PC-3 (cell line): Measurements from ENCODE around the gene NLGN1. TPM values are rescaled to one million over a fixed set of nuclear protein-coding genes. Genes with fewer than 3 reads are reported as not detected.

Experiments
- ATAC-seq: fragments of 200-7000 bp; cut with Tn5 transposase; 2 replicates; pipeline ENCODE4 v1.9.1; 2020; ENCODE audit warnings: mild to moderate bottlenecking, moderate library complexity
- BruUV-seq: library from RNA; stranded (reverse); fragments of 400-500 nt; replicated peaks from 2 replicates; lab custom pipeline; 2021; lab: Mats Ljungman, UMichigan
- CTCF ChIA-PET: fragments of 300-600 bp; sonication (Branson Sonifier 250); formaldehyde crosslinking; loops from one replicate; lab custom pipeline; 2022; ENCODE audit warnings: antibody characterized with exemption; lab: Charles Lee
- POLR2A ChIA-PET: fragments of 300-600 bp; sonication (Branson Sonifier 250); formaldehyde crosslinking; loops from one replicate; lab custom pipeline; 2022; ENCODE audit warnings: antibody characterized with exemption; ENCODE audit not compliant: unreplicated experiment; lab: Charles Lee
- DNase-seq: peaks from one replicate; pipeline ENCODE4 v3.0.0-alpha.2; 2015
- H2AFZ ChIP-seq: fragments of 300-600 bp; sonication (generic); 2 replicates; pipeline ENCODE4 v1.6.0; 2016; ENCODE audit warnings: antibody characterized with exemption, low read length
- H3F3A ChIP-seq: fragments of 300-600 bp; sonication (generic); one replicate; pipeline ENCODE4 v1.6.0; 2017; ENCODE audit warnings: antibody characterized with exemption, low read length, control low read depth, mild to moderate bottlenecking; ENCODE audit not compliant: unreplicated experiment
- H3K27ac ChIP-seq: fragments of 300-600 bp; sonication (generic); 2 replicates; pipeline ENCODE4 v1.5.1; 2016; ENCODE audit warnings: mild to moderate bottlenecking, low read length
- H3K27me3 ChIP-seq: fragments of 300-600 bp; sonication (generic); 2 replicates; pipeline ENCODE4 v1.6.1; 2016; ENCODE audit warnings: low read length, mixed read lengths
- H3K36me3 ChIP-seq: fragments of 300-600 bp; sonication (generic); 2 replicates; pipeline ENCODE4 v1.6.1; 2016; ENCODE audit warnings: low read depth, mixed run types, low read length, mixed read lengths
- H3K4me1 ChIP-seq: fragments of 300-600 bp; sonication (generic); 2 replicates; pipeline ENCODE4 v1.5.1; 2016; ENCODE audit warnings: low read length; ENCODE audit not compliant: insufficient read depth
- H3K4me2 ChIP-seq: fragments of 300-600 bp; sonication (generic); 2 replicates; pipeline ENCODE4 v1.6.0; 2016; ENCODE audit warnings: low read length
- H3K4me3 ChIP-seq: fragments of 300-600 bp; sonication (generic); 2 replicates; pipeline ENCODE4 v1.5.1; 2016; ENCODE audit warnings: mild to moderate bottlenecking, low read length, mixed read lengths
- H3K79me2 ChIP-seq: fragments of 300-600 bp; sonication (generic); 2 replicates; pipeline ENCODE4 v1.6.1; 2017; ENCODE audit warnings: low read length, mixed read lengths
- H3K9ac ChIP-seq: fragments of 300-600 bp; sonication (generic); 2 replicates; pipeline ENCODE4 v1.6.0; 2016; ENCODE audit warnings: mild to moderate bottlenecking, low read length
- H3K9me2 ChIP-seq: fragments of 300-600 bp; sonication (generic); replicated peaks from 2 replicates; pipeline ENCODE4 v1.6.1; 2016; ENCODE audit warnings: mixed run types, low read length, mixed read lengths
- H3K9me3 ChIP-seq: fragments of 300-600 bp; sonication (generic); 2 replicates; pipeline ENCODE4 v1.6.1; 2016; ENCODE audit warnings: low read length, mixed read lengths
- H4K20me1 ChIP-seq: fragments of 300-600 bp; sonication (generic); 2 replicates; pipeline ENCODE4 v1.6.1; 2016; ENCODE audit warnings: low read length, mixed read lengths
- EZH2 ChIP-seq: fragments of 300-600 bp; sonication (generic); IDR thresholded peaks from one replicate; pipeline ENCODE4 v1.6.1; 2017; ENCODE audit warnings: antibody characterized with exemption, mild to moderate bottlenecking, low read length; ENCODE audit not compliant: unreplicated experiment
- EZH2phosphoT487 ChIP-seq: fragments of 300-600 bp; sonication (generic); IDR thresholded peaks from 2 replicates; pipeline ENCODE4 v1.6.1; 2018; ENCODE audit warnings: mild to moderate bottlenecking, antibody characterized with exemption, low read length, borderline replicate concordance
- intact Hi-C: fragments of 100-400 bp; cut with micrococcal nuclease; formaldehyde crosslinking; loops from 2 replicates; pipeline ENCODE4 v1.9.0; 2023
- total RNA-seq: library from RNA; depleted of rRNA; stranded (reverse); fragments of >200 nt; gene quantifications from 2 replicates; pipeline ENCODE4 v1.2.3, GENCODE V29; 2014
- TF ChIP-seq, protein P1 (sequence below): fragments of 300-600 bp; sonication (generic); conservative IDR thresholded peaks from 2 replicates; pipeline ENCODE4 v1.5.1; 2017; ENCODE audit warnings: antibody characterized with exemption, low read depth, mild to moderate bottlenecking, low read length

Gene NLGN1
- total RNA-seq, 1 experiment from 2014 or later: 0.77 TPM

- Histone ChIP-seq H3K9ac (no peak overlapping the region), H3K27me3 (no peaks in the 10 kb centered on the region), H4K20me1 (no peaks in the 10 kb centered on the region), H2AFZ (peak overlapping the region; percentile 38), H3K9me3 (no peaks in the 10 kb centered on the region), H3K4me3 (no peak overlapping the region), H3K79me2 (no peaks in the 10 kb centered on the region), H3F3A (no peaks in the 10 kb centered on the region), H3K4me1 (peaks cover 9% of the 10 kb centered on the region; the same call in 1 of the 2 replicates), H3K4me2 (peak overlapping the region; percentile 19; the same call in 1 of the 2 replicates), H3K27ac (peak overlapping the region; percentile 61), H3K36me3 (no peaks in the 10 kb centered on the region), H3K9me2 (no peaks in the 10 kb centered on the region)
- TF ChIP-seq EZH2phosphoT487 (no peak), EZH2 (no peak)
- TF ChIP-seq, protein P1, sequence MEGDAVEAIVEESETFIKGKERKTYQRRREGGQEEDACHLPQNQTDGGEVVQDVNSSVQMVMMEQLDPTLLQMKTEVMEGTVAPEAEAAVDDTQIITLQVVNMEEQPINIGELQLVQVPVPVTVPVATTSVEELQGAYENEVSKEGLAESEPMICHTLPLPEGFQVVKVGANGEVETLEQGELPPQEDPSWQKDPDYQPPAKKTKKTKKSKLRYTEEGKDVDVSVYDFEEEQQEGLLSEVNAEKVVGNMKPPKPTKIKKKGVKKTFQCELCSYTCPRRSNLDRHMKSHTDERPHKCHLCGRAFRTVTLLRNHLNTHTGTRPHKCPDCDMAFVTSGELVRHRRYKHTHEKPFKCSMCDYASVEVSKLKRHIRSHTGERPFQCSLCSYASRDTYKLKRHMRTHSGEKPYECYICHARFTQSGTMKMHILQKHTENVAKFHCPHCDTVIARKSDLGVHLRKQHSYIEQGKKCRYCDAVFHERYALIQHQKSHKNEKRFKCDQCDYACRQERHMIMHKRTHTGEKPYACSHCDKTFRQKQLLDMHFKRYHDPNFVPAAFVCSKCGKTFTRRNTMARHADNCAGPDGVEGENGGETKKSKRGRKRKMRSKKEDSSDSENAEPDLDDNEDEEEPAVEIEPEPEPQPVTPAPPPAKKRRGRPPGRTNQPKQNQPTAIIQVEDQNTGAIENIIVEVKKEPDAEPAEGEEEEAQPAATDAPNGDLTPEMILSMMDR: no peak
- CTCF ChIA-PET: no interaction called here
- intact Hi-C loops: no loop called here
- peak; percentile 100 for ATAC-seq
- POLR2A ChIA-PET: no interaction called here
- peak; percentile 74 for DNase-seq
- BruUV-seq: no TSS peak
Observed at GRCh38 chr3:174016186-174016585, 618.6 kb downstream of the NLGN1 start.

DNA sequence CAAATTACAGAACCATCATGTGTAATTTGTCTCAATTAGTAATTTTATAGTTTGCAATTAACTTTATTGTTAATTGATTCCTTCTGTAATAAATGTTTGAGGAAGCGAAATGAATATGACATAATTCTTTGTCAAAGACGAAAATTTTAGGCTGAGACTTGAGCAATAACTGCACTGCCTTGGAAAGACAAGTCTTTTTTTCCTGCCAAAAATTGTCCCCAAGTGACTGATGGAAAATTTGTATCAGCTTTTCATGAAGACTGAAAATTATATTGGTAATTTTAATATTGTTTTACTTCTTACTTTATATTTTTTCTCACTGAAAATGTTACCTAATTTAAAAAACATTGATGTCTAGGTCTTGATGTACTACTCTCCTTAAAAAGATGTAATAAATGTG lies 622.6 kb downstream of the NLGN1 start:
- ChIA-PET CTCF (no interaction called here), POLR2A (no interaction called here)
- Histone ChIP-seq H3K36me3 (no peaks in the 10 kb centered on the region), H3F3A (no peaks in the 10 kb centered on the region), H3K79me2 (no peaks in the 10 kb centered on the region), H3K27me3 (no peaks in the 10 kb centered on the region), H2AFZ (no peak overlapping the region), H3K9ac (no peak overlapping the region), H3K4me3 (no peak overlapping the region), H3K4me1 (peaks cover 9% of the 10 kb centered on the region; the same call in 1 of the 2 replicates), H3K4me2 (no peak overlapping the region), H3K27ac (no peak overlapping the region), H3K9me2 (no peaks in the 10 kb centered on the region), H4K20me1 (no peaks in the 10 kb centered on the region), H3K9me3 (no peaks in the 10 kb centered on the region)
- ATAC-seq (no peak), DNase-seq (no peak)
- BruUV-seq: no TSS peak
- intact Hi-C loops: no loop called here
- TF ChIP-seq, protein P1: no peak
- TF ChIP-seq EZH2phosphoT487 (no peak), EZH2 (no peak)

DNA sequence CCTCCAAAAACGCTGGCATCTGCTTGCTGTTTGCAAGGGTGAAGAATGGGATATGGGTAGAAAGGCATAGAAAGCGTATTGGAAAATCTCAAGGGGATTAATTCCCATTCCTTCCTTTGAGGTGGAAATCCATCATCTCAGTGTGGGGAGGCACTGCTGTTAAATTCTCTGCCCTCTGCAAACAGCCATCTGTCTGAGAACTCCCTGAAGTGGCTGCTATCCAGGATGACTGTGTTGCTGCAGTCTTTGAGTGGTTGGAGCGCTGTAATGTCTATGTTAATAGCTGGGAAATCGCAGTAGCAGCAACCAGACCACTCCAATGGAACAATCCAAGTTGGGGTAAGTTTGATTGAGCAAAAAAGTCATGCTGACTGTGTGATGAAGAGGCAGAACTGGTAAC lies 625.9 kb downstream of the NLGN1 start:
- Histone ChIP-seq H3K36me3 (no peaks in the 10 kb centered on the region), H3K79me2 (no peaks in the 10 kb centered on the region), H4K20me1 (no peaks in the 10 kb centered on the region), H3K27me3 (no peaks in the 10 kb centered on the region), H2AFZ (no peak overlapping the region), H3K4me3 (no peak overlapping the region), H3K4me2 (no peak overlapping the region), H3K9ac (no peak overlapping the region), H3K9me3 (no peaks in the 10 kb centered on the region), H3F3A (no peaks in the 10 kb centered on the region), H3K27ac (no peak overlapping the region), H3K4me1 (no peaks in the 10 kb centered on the region), H3K9me2 (no peaks in the 10 kb centered on the region)
- no TSS peak for BruUV-seq
- CTCF ChIA-PET: no interaction called here
- POLR2A ChIA-PET: no interaction called here
- TF ChIP-seq EZH2 (no peak), EZH2phosphoT487 (no peak)
- TF ChIP-seq, protein P1: no peak
- ATAC-seq: no peak
- DNase-seq: no peak
- intact Hi-C loops: no loop called here
